Fibroblast of skin of right quadriceps (primary cell): ENCODE measurements around the gene ISM2.

Source experiments
- DNase-seq: peaks from one replicate; pipeline ENCODE4 v3.0.0-alpha.2; 2013

Gene ISM2

GRCh38 chr14:77507762-77508161, 9.1 kb upstream of the ISM2 start:
- no peak for DNase-seq

- DNase-seq = no peak
These were observed 6.4 kb upstream of the ISM2 start for GRCh38 chr14:77505031-77505430.

- DNase-seq = no peak
These were observed 4.5 kb upstream of the ISM2 start for GRCh38 chr14:77503138-77503537.

GRCh38 chr14:77502109-77502782, 3.6 kb upstream of the ISM2 start:
- DNase-seq = no peak

DNA sequence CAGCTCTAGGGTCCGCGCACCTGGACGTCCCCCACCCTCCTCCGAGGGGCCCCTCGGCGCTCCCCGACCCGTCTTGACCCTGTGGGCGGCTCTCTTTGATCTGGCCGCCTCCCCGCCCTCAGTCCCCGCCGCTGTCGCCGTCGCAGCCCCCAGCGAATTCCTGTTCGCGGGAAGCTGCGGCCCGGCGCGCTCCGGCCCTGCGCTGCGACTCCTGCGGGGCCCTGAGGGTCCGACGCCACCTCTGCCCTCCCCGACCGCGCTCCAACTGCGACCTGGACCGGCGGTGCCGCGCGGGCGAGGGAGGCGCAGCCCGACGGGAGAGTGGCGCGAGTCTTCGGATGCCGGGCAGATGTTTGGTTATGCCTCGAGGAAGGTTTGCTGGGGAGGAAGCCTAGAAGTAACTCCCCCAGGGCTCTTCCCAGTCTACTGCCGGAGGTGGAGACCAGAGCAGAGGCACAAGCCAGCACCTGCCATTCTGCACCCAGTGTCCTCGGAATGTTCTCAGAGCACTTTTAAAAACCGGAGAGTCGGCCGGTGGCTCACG, 440 bp upstream of the ISM2 start:
- DNase-seq = no peak

GRCh38 chr14:77495334-77495733, 3.3 kb downstream of the ISM2 start:
- no peak for DNase-seq

DNA sequence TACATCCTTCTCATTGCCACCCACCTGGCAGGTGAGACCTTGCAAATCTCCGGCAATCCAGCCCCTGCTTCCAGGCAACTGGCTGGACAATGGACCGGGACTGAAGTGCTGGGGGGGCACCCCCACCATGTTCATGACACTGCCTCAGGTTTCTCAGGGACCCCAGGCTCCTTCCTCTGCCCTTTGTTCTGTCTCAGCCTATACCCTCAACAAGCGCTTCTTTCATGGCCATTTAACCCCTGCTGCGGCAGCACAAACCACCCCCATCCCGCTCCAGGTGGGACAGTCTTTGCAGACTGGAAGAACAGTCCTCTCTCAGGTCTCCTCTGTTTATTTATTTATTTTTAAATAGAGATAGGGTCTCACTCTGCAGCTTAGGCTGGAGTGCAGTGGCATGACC, 7.6 kb downstream of the ISM2 start:
- DNase-seq = no peak

DNA sequence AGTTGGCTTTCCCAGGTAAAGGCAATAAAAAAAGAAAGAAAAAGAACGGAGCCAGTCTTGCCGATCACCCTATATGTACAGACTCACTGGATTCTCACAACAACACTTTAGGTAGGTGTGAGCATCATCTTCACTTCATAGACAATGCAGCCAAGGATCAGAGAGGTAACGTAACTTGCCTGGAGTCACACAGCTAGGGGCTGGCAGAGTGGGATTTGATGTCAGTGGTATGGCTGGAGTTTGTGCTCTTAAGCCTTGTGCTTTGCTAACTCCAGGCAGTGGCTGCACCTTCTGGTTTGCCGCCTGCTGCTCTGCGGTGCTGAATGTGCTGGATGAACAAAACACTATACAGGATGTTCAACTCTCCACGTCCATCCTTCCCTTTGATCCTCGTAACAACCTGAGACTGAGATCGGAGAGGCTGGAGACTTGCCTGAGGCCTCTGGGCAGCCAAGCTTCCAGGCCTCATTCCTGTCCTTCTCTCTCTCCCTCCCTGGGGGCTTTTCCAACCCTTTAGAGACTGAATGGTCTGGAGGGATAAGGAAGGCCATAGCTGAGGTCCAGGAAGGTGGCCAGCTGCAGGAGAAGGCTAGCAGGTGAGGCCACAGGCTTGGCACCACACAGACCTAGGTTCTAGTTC, 8.1 kb downstream of the ISM2 start:
- no peak for DNase-seq

GRCh38 chr14:77489041-77489440, 9.6 kb downstream of the ISM2 start:
- no peak for DNase-seq

- no peak for DNase-seq
These were observed 10.1 kb downstream of the ISM2 start for GRCh38 chr14:77488558-77488957.

- peak; percentile 52 for DNase-seq
These were observed 12.5 kb downstream of the ISM2 start for GRCh38 chr14:77485901-77486678.

GRCh38 chr14:77485256-77485655, 13.4 kb downstream of the ISM2 start:
- DNase-seq = no peak

- DNase-seq = no peak
These were observed 16.2 kb downstream of the ISM2 start for GRCh38 chr14:77482422-77482821.

DNA sequence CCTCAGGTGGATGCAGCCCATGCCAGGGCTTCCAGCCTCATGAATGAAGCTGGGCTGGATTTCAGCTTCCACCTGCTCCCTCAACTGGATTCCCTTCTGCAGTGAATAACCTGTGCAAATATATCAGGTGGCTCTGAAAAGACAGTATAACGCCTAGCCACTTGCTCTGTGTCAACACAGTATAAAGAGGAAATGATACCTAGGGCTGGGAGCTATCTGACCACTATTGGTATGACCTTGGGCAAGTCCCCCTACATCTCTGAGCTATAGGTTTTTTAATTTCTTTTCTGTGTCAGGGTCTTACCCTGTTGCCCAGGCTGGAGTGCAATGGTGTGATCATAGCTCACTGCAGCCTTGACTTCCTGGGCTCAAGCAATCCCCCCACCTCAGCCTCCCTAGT, 19.8 kb downstream of the ISM2 start:
- no peak for DNase-seq

DNA sequence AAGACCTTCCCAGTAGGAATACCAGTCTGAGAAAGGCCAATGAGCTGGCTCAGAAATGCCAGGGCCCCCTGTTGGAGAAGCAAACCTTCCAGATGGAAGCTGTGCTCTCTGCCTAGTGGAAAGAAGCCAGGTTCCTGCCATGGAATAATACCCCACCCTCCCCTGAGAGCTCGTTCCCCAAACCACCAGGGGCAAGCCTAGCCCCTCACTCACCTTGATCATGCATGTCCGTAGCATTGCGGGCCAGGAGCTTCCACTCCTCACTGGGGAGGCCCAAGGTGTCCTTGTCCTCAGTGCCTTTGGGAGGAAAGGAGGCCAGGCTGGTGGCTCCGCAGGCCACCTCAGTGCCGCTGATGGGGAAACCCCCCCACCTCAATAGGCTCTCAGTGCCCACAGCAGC, 20.6 kb downstream of the ISM2 start:
- no peak for DNase-seq

GRCh38 chr14:77475432-77476115, 23.0 kb downstream of the ISM2 start:
- DNase-seq = no peak

- DNase-seq = no peak
These were observed 24.0 kb downstream of the ISM2 start for GRCh38 chr14:77474479-77475177.

- no peak for DNase-seq
These were observed 24.7 kb downstream of the ISM2 start for GRCh38 chr14:77473921-77474320.

- no peak for DNase-seq
These were observed 28.3 kb downstream of the ISM2 start for GRCh38 chr14:77470224-77470870.

- DNase-seq = no peak
These were observed 29.1 kb downstream of the ISM2 start for GRCh38 chr14:77469539-77469938.

GRCh38 chr14:77469067-77469505, 29.5 kb downstream of the ISM2 start:
- no peak for DNase-seq

DNA sequence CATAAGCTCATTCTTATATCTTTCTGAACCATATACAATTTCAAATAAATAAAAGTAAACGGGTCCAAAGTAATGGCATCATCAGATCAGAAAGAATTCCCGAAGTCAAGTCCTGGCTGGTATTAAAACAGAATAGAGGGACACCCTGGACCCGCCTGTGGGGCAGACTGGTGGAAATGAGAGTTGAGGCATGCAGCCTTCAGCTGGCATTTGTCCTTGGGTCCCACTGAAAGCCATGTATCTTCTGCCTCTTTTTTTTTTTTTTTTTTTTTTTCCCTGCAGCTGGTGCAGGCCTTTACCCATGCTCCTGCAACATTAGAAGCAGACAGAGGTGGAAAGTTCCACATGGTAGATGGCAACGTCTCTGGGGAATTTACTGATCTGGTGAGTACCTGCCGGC, 30.8 kb downstream of the ISM2 start:
- no peak for DNase-seq
